Suppressor macrophage treated with lipopolysaccharide for 1 hour (primary cell): Measurements from ENCODE around the gene TEP1.
"Not testable (repeated sequence)": the region's sequence is repeated elsewhere in the genome, so short reads cannot be mapped to it uniquely, and the experiment has no call there.

ENCODE experiments used
- DNase-seq, 3 donors: peaks; one replicate each; pipeline ENCODE4 v3.0.0-alpha.2; 2020 to 2022

The TEP1 gene

DNA sequence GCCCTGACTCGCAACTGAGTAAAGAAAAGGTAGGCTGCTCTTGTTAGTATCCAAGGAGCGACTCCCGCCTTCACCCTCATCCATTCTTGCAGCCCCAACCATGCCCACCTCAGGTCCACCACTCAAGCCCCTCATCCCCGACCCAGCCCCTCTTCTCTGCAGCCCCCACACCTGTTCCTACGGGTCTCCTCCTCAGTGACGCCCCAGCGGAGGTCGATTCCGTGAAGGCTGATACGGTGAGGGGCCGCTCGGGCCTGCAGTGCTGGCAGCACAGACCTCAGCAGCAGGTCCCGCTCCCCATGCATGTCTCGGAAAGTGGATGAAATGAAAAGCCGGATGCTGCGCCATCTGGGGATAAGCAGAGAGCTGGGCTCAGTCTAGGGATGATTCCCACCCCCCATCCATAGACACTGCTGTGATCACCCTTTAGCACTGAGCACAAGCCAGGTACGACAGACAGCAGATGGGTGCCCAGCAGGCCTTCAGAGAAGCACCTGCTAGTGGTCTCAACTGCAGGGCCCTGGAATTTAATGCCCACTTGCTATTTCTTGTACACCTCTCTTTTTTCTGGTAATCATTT lies 26.9 kb downstream of the TEP1 start:
- DNase-seq = no peak

GRCh38 chr14:20384886-20385285 lies 28.4 kb downstream of the TEP1 start:
- DNase-seq = no peak

DNA sequence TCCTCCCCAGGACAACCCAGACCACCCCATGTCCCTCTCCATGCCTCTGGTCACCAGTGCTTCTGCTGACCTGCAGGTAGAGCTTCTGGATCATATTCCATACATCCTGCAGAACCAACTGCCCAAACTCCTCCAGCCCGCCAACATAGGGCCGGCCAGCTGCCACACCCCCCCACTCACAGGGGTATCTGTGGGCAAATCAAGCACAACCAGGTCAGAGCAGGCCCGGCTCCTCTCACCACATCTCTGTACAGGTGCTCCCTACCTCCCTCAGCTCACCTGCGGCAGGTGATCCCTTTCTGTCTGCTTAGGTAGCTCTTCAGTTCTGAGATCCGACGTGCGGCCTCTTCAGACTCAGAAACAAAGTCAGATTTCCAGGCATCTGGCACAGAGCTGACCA lies 29.0 kb downstream of the TEP1 start:
- no peak for DNase-seq

GRCh38 chr14:20383636-20384035 lies 29.7 kb downstream of the TEP1 start:
- no peak for DNase-seq

DNA sequence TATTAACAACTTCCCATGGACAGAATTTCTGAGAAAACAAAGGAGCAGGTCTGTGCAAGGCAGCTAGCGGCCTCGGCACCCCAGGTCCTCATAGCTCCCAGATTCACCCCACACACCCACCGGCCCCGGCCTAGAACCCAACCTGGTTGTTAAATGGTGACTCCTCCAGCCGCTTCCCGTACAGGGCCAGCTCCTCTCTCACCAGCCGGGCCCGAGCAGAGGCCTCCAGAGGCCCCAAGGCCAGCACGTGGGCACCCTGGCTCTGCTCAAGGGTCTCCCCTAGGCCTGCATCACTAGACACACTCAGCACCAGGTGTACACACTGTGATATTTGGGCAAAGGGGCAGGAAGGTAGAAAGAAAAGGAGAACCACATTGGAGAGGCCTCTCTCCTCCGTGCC lies 30.3 kb downstream of the TEP1 start:
- DNase-seq = no peak

- no peak for DNase-seq
Measured at GRCh38 chr14:20382526-20382925, 30.8 kb downstream of the TEP1 start.

- DNase-seq = no peak
Measured at GRCh38 chr14:20381341-20381740, 32.0 kb downstream of the TEP1 start.

DNA sequence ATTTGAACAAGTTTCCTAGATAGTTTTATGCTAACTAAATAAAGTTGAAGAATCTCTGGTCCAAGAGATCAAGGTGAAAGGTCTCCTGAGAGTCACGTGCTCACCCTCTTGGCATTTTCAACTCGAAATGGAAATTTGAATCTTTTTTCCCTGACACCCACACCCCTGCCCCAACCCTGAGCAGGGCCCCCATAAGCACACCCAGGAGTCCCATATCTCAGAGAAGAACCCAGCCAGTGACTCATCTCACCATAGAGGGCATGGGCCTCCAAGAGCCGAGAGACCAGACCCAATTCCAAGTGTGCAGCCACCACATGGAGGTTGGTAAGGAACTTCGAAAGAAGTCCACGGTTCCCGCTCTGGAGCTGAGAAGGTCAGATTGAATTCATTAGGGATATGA lies 32.6 kb downstream of the TEP1 start:
- no peak for DNase-seq

DNA sequence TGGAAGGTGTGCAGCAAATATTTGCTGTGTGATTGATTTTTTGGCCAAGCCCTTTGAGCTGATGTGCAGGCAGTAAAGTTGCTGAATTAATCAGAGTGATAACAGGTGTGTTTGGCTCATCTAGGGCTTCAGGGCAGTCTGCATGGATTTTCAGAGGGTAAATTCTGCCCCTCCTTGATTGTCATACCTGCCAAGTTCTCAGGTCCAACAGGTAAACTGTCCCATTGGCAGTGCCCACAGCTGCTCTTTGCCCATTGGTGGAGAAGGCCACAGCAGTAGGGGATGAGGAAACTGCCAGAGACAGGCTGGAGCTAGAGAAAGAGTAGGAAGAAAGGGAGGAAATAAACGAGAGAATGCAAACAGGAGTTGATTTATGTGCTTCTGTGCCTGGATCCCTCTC lies 33.6 kb downstream of the TEP1 start:
- no peak for DNase-seq

DNA sequence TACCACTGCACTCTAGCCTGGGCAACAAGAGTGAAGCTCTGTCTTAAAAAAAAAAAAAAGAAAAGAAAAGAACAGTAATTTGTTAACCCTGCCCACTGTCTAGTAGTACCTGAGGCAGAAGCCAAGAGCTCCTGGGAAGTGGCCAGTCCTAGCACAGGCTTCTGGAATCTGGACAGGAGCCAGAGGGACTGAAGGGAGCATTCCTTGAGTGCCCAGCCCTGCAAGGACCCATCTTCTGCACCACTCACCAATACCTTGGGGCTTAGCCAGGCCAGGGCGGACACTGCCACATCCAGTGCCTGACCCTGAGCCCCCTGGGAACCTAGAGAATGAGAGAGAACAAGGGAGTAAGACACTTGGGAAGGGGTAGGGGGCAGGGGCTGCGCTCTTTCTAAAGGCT lies 36.1 kb downstream of the TEP1 start:
- DNase-seq = no peak

DNA sequence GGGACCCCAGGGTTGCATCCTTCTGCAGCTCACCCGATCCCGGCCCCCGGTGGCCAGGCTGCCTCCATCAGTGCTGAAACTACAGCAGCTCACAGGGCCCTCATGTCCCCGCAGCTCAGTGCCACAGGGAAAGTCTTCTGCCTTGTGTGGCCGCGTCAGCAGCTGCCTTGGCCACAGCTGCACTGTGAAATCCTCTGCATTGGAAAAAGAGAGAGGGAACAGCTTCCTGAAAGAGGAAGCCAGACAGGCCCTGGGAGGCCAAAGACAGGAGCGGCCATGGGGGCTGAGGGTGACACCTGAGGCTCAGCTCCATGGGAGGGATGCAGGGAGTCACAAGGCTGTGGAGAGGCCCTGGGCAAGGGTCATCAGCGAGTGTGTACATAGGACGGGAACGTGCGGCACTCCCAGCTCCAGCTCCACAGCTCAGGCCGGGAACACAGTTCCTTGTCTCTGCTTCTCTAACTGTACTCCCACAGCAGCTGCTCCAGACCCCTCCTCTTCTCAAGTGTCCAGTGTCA lies 37.2 kb downstream of the TEP1 start:
- DNase-seq = no peak

DNA sequence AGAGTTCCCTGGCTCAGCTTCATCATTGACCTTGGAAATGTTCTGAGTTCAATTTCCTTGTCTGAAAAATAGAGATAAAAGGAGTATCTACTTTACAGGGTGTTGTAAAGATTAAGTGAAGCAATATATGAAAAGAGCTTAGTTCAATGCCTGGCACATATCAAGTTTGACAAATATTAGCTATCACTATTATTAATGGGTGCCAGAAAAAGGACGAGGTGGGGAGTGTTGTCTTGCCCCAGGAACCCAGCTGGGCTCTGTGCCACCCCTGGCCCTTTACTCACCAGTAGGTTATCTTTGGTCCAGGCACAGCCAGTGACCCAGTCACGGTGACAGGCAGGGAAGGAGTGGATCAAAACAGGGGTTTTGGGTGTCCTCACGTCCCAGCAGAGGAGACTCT lies 37.8 kb downstream of the TEP1 start:
- no peak for DNase-seq

DNA sequence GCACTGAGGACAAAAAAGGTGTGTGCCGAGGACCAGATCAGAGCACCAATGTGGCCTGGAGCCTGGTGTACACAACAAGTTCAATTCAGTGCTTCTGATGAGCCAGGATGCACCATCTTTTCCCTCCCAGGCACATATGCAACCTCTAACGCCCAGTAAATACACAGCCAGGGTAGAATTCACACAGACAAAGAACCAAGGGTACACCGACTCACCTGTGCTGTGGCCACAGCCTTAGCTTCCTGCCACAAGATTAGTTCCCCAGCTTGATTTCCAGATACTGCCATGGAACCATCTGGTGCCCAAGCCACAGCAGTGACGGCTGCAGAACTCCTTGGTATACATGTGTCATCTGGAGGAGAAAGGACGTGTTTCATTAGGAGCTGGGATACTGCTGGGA lies 40.5 kb downstream of the TEP1 start:
- no peak for DNase-seq

DNA sequence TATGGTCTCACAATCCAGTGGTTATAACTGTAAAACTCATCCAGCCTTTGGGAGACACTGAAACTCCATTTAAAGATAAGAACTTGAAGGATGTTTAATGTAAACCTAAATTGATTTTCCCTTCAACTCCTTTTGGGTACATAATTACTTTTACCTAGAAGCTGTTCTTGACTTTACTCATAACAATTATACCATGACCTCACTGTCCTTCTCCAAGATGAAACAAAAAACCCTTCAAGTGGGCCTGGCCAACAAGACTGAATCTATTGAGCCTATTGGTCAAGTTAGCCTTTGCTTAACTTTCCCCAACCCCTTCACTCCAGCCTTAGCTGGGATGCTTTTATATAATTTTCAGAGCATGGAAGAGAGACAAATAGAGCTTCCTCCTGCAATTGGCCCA lies 47.4 kb downstream of the TEP1 start:
- peak in 1 of 3 donors; percentile 16 for DNase-seq

DNA sequence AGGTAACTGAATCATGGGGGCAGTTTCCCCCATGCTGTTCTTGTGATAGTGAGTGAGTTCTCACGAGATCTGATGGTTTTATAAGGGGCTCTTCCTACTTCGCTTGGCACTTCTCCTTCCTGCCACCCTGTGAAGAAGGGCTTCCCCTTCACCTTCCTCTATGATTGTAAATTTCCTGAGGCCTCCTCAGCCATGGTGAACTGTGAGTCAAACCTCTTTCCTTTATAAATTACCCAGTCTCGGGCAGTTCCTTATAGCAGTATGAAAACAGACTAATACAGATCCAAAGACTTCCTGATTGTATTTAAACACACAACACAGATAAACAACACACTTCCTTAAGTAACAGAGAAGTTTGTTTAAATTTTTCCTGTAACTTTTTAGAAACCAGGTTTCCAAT lies 54.8 kb downstream of the TEP1 start:
- DNase-seq = peak; percentile 59 to 69 (median 63)

DNA sequence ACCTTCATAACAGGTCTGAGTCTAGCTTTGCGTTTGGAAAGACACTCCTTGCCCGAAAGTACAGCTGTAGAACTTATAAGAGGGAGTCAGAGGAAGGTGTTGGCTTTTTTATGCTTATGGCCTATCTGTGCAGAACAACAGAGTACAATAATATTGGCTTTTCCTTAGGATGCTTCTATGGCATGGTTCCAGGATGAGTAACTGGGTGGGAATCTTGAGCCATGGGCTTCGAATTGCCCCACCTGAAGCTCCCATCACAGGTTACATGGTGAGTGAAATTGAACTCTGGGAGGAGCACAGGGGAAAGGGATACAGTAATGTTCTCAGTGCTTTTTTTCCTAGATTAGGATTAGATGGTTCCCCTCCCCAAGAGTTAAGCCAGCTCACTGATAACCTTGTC lies 56.9 kb downstream of the TEP1 start:
- no peak for DNase-seq

DNA sequence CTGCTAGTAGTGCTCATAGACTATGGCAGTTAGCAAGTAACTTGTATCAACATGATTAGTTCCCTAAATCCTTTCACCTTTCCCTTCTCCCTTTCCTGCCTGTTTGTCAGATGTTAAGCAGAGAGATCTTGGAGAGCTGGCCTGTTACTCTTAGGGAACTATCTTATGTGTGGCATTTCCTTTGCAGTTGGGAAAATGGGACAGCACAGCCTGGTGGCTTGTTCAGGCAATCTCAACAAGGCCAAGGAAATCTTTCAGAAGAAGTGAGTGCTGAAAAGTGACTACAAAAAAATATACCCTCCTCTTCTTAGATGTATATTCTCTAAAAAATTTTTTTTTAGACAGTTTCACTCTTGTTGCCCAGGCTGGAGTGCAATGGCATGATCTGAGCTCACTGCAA lies 62.4 kb downstream of the TEP1 start:
- peak in 1 of 3 donors; percentile 13 for DNase-seq

DNA sequence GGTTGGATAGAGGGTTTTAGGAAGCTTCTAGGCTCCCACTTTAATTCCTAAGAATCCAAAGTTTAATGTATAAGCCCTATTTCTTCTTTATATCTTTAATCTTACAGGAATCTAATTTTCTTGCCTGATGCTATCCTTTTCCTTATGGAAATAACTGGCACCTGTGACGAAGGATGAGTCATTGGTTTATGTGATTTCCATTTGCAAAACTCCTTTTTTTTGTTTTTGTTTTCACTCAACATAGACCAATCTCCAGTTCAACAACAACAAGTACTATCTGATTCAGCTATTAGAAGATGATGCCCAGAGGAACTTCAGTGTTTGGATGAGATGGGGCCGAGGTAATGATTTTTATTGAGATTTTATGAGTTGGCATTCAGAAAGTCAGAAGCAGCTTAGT lies 63.0 kb downstream of the TEP1 start:
- no peak for DNase-seq

DNA sequence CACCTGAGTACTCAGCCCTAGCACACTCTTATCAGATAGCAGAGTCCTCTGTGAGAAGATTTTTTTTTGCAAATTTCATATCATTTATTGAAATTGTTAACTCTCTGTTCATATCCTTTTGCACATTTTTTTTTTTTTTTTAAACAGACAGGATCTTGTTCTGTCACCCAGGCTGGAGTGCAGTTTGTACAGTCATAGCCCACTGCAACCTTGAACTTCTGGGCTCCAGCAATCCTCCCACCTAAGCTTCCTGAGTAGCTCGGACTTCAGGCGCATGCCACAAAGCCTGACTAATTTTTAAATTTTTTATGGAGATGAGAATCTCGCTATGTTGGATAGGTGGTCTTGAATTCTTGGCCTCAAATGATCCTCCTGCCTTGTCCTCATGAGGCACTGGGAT lies 65.6 kb downstream of the TEP1 start:
- no peak for DNase-seq

DNA sequence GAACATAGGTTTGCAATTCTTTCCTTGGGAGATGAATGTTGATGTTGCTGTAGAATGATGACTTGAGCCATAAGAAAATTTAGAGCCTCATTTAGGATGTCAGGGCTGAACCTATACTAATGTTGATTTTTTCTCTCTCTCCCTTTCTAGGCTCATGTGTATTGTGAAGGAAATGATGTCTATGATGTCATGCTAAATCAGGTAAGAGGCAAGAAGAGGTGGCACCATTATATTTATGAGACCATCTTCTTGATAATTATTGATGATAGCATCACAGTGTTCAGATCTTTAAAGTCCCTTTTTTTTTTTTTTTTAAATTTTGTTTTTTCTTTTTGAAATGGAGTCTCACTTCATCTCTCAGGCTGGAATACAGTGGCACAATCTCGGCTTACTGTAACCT lies 66.6 kb downstream of the TEP1 start:
- DNase-seq = no peak

DNA sequence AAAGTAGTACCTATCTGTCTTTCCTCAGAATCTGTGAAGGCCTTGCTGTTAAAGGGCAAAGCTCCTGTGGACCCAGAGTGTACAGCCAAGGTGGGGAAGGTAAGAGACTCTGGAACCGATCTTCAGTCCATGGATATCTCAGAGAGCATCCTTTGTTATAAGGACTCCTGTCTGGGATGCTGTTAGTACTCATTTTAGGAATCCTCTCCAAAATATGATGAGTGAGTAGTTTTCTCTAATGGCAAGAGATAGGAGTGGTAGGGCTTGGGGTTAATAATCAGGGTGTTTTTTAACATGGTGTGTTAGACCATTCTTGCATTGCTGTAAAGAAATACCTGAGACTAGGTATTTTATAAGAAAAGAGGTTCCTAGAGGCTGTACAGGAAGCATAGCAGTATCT lies 67.9 kb downstream of the TEP1 start:
- DNase-seq = no peak

DNA sequence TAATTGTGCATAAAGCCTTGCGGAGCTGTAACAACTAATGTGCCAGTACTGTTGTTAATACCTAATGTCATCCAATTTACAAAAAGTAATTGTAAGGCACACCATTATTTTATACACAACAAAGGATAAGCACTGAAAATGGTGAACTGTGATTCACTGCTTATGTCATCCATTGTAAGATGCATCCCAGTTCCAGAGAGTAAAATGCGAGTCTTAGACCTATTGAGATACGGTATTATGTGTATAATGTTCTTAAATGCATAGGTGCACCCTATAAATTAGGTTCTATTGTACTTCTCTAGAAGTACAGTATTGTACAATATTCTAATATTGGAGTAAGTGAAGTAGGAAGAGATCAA lies 69.5 kb downstream of the TEP1 start:
- DNase-seq = peak; percentile 17 to 56 (median 51)

GRCh38 chr14:20343092-20343861 lies 70.0 kb downstream of the TEP1 start, which contains the start of gene PARP2:
Gene PARP2 (plus strand): TSS chr14:20343635. CDS start chr14:20343642, 7 bp downstream.
- DNase-seq = peak; percentile 99

DNA sequence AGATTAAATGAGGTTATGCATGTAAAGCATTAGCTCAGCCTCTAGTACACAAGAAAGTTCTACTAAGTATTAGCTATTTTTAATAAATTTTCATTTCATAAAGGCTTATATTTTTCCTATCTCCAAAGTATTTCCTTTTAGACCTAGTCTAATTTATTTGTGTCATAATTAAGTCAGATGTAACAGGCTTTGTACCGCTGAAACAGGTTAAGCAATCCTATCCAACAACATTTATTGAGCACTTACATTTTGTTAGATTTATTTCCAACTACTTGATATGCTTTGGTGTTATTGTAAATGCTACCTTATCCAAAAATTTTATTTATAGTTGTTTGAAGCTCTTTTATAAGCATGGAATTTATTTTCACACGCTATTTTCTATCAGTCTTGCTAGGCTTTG lies 71.7 kb downstream of the TEP1 start:
- no peak for DNase-seq

DNA sequence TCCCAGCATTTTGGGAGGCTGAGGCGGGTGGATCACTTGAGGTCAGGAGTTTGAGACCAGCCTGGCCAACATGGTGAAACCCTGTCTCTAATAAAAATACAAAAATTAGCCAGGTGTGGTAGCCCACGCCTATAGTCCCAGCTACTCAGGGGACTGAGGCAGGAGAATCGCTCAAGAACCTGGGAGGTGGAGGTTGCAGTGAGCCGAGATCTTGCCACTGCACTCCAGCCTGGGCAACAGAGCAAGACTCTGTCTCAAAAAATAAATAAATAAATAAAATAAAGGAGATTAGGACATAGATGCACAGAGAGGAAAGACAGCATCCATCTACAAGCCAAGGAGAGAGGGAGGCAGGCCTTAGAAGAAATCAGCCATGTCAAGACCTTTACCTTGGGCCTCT lies 72.3 kb downstream of the TEP1 start:
- DNase-seq = not testable (repeated sequence)
